ENCODE data around the gene MARF1. TPM values are rescaled to one million over a fixed set of nuclear protein-coding genes. Genes with fewer than 3 reads are reported as not detected.

The MARF1 gene
- total and polyA plus RNA-seq, 9 of the 15 experiments (the other 6 are each of a cell fraction or from before 2014, with no cell fraction given), result 4.7 to 33.2 (median 11.7) TPM

GRCh38 chr16:15642557-15643047 is 352 bp downstream of the MARF1 start (continued):
- TF ChIP-seq DEAF1 (CRISPR knock-in tag; IDR thresholded peaks at IDR 0.05) (peak; percentile 22; the same call in 1 of the 2 replicates), GABPB1 (CRISPR knock-in tag; IDR thresholded peaks at IDR 0.05) (no peak), ZBTB7A (IDR thresholded peaks at IDR 0.05; ENCODE audit: borderline replicate concordance, control insufficient read depth, low read depth, low read length) (peak; percentile 78), TOE1 (IDR thresholded peaks at IDR 0.05; ENCODE audit: borderline replicate concordance) (peak; percentile 86), TOE1 (CRISPR knock-in tag; IDR thresholded peaks at IDR 0.05; ENCODE audit: borderline replicate concordance, low read depth) (no peak), MNT (conservative IDR thresholded peaks at IDR 0.05) (peak; percentile 7 to 78), ZNF384 (IDR thresholded peaks at IDR 0.05; ENCODE audit: low read depth, low read length) (0 out of 2 replicates have a peak, but pooled peaks have one; percentile 43), SMC3 (conservative IDR thresholded peaks at IDR 0.05; ENCODE audit: insufficient read depth, low read depth, low read length) (peak; percentile 44; the same call in 1 of the 2 replicates), TARDBP (IDR thresholded peaks at IDR 0.05) (no peak), RBBP5 (IDR thresholded peaks at IDR 0.05; ENCODE audit: borderline replicate concordance, insufficient read depth, low read length, poor library complexity, severe bottlenecking) (peak; percentile 70), BRD4 (IDR thresholded peaks at IDR 0.05) (no peak), NR2C1 (IDR thresholded peaks at IDR 0.05) (peak; percentile 75), NR2C1 (tag; IDR thresholded peaks at IDR 0.05) (peak; percentile 83), TAF9B (IDR thresholded peaks at IDR 0.05; ENCODE audit: partially characterized antibody) (peak; percentile 75), KDM5B (IDR thresholded peaks at IDR 0.05; ENCODE audit: insufficient replicate concordance, low read depth, low read length) (peak; percentile 82), ZFX (CRISPR knock-in tag; IDR thresholded peaks at IDR 0.05) (peak; percentile 62), SUPT5H (IDR thresholded peaks at IDR 0.05) (peak; percentile 33; the same call in 1 of the 2 replicates), CXXC5 (CRISPR knock-in tag; IDR thresholded peaks at IDR 0.05) (peak; percentile 52), HCFC1 (IDR thresholded peaks at IDR 0.05; ENCODE audit: low read depth, low read length) (0 out of 2 replicates have a peak, but pooled peaks have one; percentile 47), ZNF212 (CRISPR knock-in tag; IDR thresholded peaks at IDR 0.05) (peak; percentile 17; the same call in 1 of the 2 replicates), PML (IDR thresholded peaks at IDR 0.05; ENCODE audit: low read length) (peak; percentile 45; the same call in 1 of the 2 replicates), MBD1 (CRISPR knock-in tag; IDR thresholded peaks at IDR 0.05) (no peak), TBP (optimal IDR thresholded peaks at IDR 0.05; ENCODE audit: low read depth, low read length) (peak; percentile 58), HEY1 (CRISPR knock-in tag; IDR thresholded peaks at IDR 0.05; ENCODE audit: borderline replicate concordance) (no peak), KLF13 (tag; IDR thresholded peaks at IDR 0.05; ENCODE audit: borderline replicate concordance, low read depth) (peak; percentile 62; the same call in 1 of the 2 replicates)
